ENCODE results near the gene CCNY.

CCNY gene

GRCh38 chr10:35458500-35459448 lies 122.5 kb downstream of the CCNY start:
- no peak for DNase-seq

- no peak for DNase-seq
Observed at GRCh38 chr10:35459449-35459847, 123.1 kb downstream of the CCNY start.

- no peak for DNase-seq
Observed at GRCh38 chr10:35460852-35461460, 124.6 kb downstream of the CCNY start.

- DNase-seq = peak; percentile 42 to 59
Observed at GRCh38 chr10:35462491-35462934, 126.2 kb downstream of the CCNY start.

GRCh38 chr10:35463105-35463867 lies 127.0 kb downstream of the CCNY start:
- DNase-seq = no peak

- DNase-seq = no peak
Observed at GRCh38 chr10:35463878-35464277, 127.6 kb downstream of the CCNY start.

- peak in 1 of 2 donors; percentile 67 for DNase-seq
Observed at GRCh38 chr10:35464825-35465456, 128.6 kb downstream of the CCNY start.

GRCh38 chr10:35465673-35466072 lies 129.4 kb downstream of the CCNY start:
- DNase-seq = no peak

GRCh38 chr10:35466170-35466569 lies 129.9 kb downstream of the CCNY start:
- no peak for DNase-seq

GRCh38 chr10:35466661-35467060 lies 130.4 kb downstream of the CCNY start:
- DNase-seq = no peak

GRCh38 chr10:35467186-35467585 lies 130.9 kb downstream of the CCNY start:
- DNase-seq = no peak

GRCh38 chr10:35470248-35470924 lies 134.1 kb downstream of the CCNY start:
- peak in 1 of 2 donors; percentile 38 for DNase-seq

- DNase-seq = no peak
Observed at GRCh38 chr10:35470925-35471315, 134.6 kb downstream of the CCNY start.

- no peak for DNase-seq
Observed at GRCh38 chr10:35471435-35471834, 135.1 kb downstream of the CCNY start.

- no peak for DNase-seq
Observed at GRCh38 chr10:35480142-35480541, 143.8 kb downstream of the CCNY start.

GRCh38 chr10:35481413-35481812 lies 145.1 kb downstream of the CCNY start:
- no peak for DNase-seq

- DNase-seq = no peak
Observed at GRCh38 chr10:35486297-35486990, 150.1 kb downstream of the CCNY start.

- DNase-seq = no peak
Observed at GRCh38 chr10:35487336-35488034, 151.2 kb downstream of the CCNY start.

- DNase-seq = no peak
Observed at GRCh38 chr10:35488228-35488627, 151.9 kb downstream of the CCNY start.

GRCh38 chr10:35492386-35493195 lies 156.3 kb downstream of the CCNY start:
- DNase-seq = no peak
